Osteoblast (primary cell): Measurements from ENCODE around the gene DIAPH1. TPM values are rescaled to one million over a fixed set of nuclear protein-coding genes. Genes with fewer than 3 reads are reported as not detected.

Experiments
- DNase-seq: peaks from one replicate; pipeline ENCODE4 v3.0.0; 2011; ENCODE audit warnings: low spot score, mixed read lengths; ENCODE audit not compliant: insufficient read length; ENCODE audit errors: missing footprints
- H2AFZ ChIP-seq: 2 replicates; pipeline ENCODE4 v1.6.0; 2011; ENCODE audit warnings: mild to moderate bottlenecking, low read length
- H3K27ac ChIP-seq: 2 replicates; pipeline ENCODE4 v1.5.1; 2011; ENCODE audit warnings: mild to moderate bottlenecking, low read depth, low read length, moderate library complexity
- H3K27me3 ChIP-seq: 2 replicates; pipeline ENCODE4 v1.6.0; 2012; ENCODE audit warnings: mild to moderate bottlenecking, control low read depth, inconsistent platforms, low read length, moderate library complexity; ENCODE audit not compliant: insufficient read depth
- H3K36me3 ChIP-seq: 2 replicates; pipeline ENCODE4 v1.5.1; 2011; ENCODE audit warnings: mild to moderate bottlenecking, low read length, control low read depth, moderate library complexity; ENCODE audit not compliant: insufficient read depth
- H3K4me1 ChIP-seq: 2 replicates; pipeline ENCODE4 v1.5.1; 2011; ENCODE audit warnings: mild to moderate bottlenecking, low read length, control low read depth, moderate library complexity; ENCODE audit not compliant: insufficient read depth
- H3K4me2 ChIP-seq: 2 replicates; pipeline ENCODE4 v1.6.0; 2011; ENCODE audit warnings: mild to moderate bottlenecking, low read length; ENCODE audit not compliant: insufficient read depth
- H3K4me3 ChIP-seq: fragments of 200-600 bp; sonication (generic); 3 replicates; pipeline ENCODE4 v1.5.1; 2012; ENCODE audit warnings: mild to moderate bottlenecking, low read length, inconsistent platforms; ENCODE audit not compliant: insufficient read depth
- H3K79me2 ChIP-seq: 2 replicates; pipeline ENCODE4 v1.6.0; 2012; ENCODE audit warnings: mild to moderate bottlenecking, low read length, control low read depth, inconsistent platforms; ENCODE audit not compliant: insufficient read depth
- H3K9me3 ChIP-seq: 2 replicates; pipeline ENCODE4 v1.5.1; 2011; ENCODE audit warnings: low read depth, low read length, control low read depth
- H4K20me1 ChIP-seq: 2 replicates; pipeline ENCODE4 v1.6.0; 2012; ENCODE audit warnings: mild to moderate bottlenecking, low read length, control low read depth; ENCODE audit not compliant: insufficient read depth
- total RNA-seq: library from RNA; depleted of rRNA; stranded (reverse); fragments of >200 nt; gene quantifications from 2 replicates; pipeline ENCODE4 v1.2.3, GENCODE V29; 2012
- TF ChIP-seq, protein P1 (sequence below): IDR thresholded peaks from 2 replicates; pipeline ENCODE4 v1.5.1; 2011; ENCODE audit warnings: mild to moderate bottlenecking, low read depth, low read length, moderate library complexity; ENCODE audit errors: extremely low read depth

DIAPH1 gene
- total RNA-seq, 1 donor = 18.5 TPM

DNA sequence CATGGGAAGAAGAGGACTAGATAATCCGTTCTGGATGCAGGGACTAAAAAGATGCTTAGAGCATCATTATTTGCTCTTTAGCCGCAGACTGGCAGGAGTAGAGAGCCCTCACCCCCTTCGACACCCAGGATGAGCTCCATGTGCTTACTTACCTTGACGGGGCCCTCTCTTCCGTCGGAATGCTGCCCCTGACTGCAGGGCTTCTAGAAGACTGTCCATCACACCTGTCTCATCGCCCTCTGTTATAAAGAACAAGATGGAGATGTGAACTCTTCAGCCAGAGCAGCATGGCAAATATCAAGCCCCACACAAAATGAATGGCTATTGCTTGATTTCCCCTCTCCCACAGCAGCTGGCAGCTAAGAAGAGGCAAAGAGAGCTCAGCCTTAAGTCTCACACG, 94.8 kb downstream of the DIAPH1 start:
- DNase-seq = no peak
- H3K4me3 ChIP-seq = no peak overlapping the region
- peak overlapping the region; percentile 70 for H3K27ac ChIP-seq
- no peak overlapping the region for H2AFZ ChIP-seq
- H4K20me1 ChIP-seq = no peaks in the 10 kb centered on the region
- peaks cover 40% of the 10 kb centered on the region for H3K36me3 ChIP-seq
- TF ChIP-seq, protein P1, sequence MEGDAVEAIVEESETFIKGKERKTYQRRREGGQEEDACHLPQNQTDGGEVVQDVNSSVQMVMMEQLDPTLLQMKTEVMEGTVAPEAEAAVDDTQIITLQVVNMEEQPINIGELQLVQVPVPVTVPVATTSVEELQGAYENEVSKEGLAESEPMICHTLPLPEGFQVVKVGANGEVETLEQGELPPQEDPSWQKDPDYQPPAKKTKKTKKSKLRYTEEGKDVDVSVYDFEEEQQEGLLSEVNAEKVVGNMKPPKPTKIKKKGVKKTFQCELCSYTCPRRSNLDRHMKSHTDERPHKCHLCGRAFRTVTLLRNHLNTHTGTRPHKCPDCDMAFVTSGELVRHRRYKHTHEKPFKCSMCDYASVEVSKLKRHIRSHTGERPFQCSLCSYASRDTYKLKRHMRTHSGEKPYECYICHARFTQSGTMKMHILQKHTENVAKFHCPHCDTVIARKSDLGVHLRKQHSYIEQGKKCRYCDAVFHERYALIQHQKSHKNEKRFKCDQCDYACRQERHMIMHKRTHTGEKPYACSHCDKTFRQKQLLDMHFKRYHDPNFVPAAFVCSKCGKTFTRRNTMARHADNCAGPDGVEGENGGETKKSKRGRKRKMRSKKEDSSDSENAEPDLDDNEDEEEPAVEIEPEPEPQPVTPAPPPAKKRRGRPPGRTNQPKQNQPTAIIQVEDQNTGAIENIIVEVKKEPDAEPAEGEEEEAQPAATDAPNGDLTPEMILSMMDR = no peak
- H3K27me3 ChIP-seq = no peaks in the 10 kb centered on the region
- H3K4me2 ChIP-seq = peak overlapping the region; percentile 66
- H3K4me1 ChIP-seq = peaks cover 61% of the 10 kb centered on the region
- no peaks in the 10 kb centered on the region for H3K9me3 ChIP-seq
- H3K79me2 ChIP-seq = peaks cover 7% of the 10 kb centered on the region

- peak overlapping the region; percentile 91 for H3K27ac ChIP-seq
- peaks cover 7% of the 10 kb centered on the region for H3K79me2 ChIP-seq
- TF ChIP-seq, protein P1 = no peak
- H2AFZ ChIP-seq = no peak overlapping the region
- H3K9me3 ChIP-seq = no peaks in the 10 kb centered on the region
- no peaks in the 10 kb centered on the region for H3K27me3 ChIP-seq
- H3K4me2 ChIP-seq = no peak overlapping the region
- H3K4me1 ChIP-seq = peaks cover 61% of the 10 kb centered on the region
- no peaks in the 10 kb centered on the region for H4K20me1 ChIP-seq
- no peak overlapping the region for H3K4me3 ChIP-seq
- peaks cover 30% of the 10 kb centered on the region for H3K36me3 ChIP-seq
- no peak for DNase-seq
Observed at GRCh38 chr5:141522301-141522700, 96.5 kb downstream of the DIAPH1 start.

DNA sequence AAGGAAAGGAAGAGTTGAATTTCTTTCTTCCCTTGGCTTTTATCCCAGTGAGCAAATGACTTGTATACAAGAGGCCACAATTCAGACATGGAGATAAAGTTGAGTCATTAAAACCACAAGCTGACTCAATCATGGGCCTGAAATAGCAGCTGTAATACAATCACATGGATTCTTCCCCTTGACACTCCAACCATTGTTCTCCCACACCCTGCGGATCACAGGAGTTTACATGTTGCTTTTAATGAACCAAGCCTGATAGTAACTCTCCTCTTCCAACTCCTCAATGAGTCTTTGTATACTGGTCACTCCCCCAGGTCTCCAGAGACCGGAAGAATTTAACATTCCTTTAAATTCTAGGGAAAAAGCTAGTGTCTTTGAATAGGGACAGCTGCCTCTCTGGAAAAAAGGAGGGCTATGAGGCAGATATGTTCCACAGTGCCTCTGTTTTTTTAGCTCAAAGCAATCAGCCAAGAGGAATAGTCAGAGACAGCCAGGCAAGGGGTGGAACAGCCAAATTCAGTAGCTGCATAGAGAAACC, 97.5 kb downstream of the DIAPH1 start:
- peak; percentile 92 for DNase-seq
- TF ChIP-seq, protein P1 = no peak
- Histone ChIP-seq H3K4me1 (peaks cover 70% of the 10 kb centered on the region), H3K36me3 (peaks cover 26% of the 10 kb centered on the region), H3K4me2 (peak overlapping the region; percentile 65), H3K27ac (peak overlapping the region; percentile 91), H3K27me3 (no peaks in the 10 kb centered on the region), H3K4me3 (peak overlapping the region; percentile 5), H4K20me1 (no peaks in the 10 kb centered on the region), H3K9me3 (no peaks in the 10 kb centered on the region), H2AFZ (no peak overlapping the region), H3K79me2 (peaks cover 7% of the 10 kb centered on the region)

- Histone ChIP-seq H3K4me1 (peaks cover 69% of the 10 kb centered on the region), H3K79me2 (peaks cover 7% of the 10 kb centered on the region), H4K20me1 (no peaks in the 10 kb centered on the region), H3K9me3 (no peaks in the 10 kb centered on the region), H3K4me3 (no peak overlapping the region), H3K27me3 (no peaks in the 10 kb centered on the region), H2AFZ (no peak overlapping the region), H3K4me2 (no peak overlapping the region), H3K36me3 (peaks cover 19% of the 10 kb centered on the region), H3K27ac (peak overlapping the region; percentile 91)
- no peak for DNase-seq
- TF ChIP-seq, protein P1 = no peak
Observed at GRCh38 chr5:141519605-141520565, 98.9 kb downstream of the DIAPH1 start.
